ENCODE measurements around the gene PTPRA. TPM values are rescaled to one million over a fixed set of nuclear protein-coding genes. Genes with fewer than 3 reads are reported as not detected.

Gene PTPRA
- total and polyA plus RNA-seq, 10 of the 15 experiments (the other 5 are each of a cell fraction or from before 2014, with no cell fraction given), result 3.9 to 62.1 (median 34.6) TPM

- TF ChIP-seq NRF1 (conservative IDR thresholded peaks at IDR 0.05; ENCODE audit: low read depth, low read length) (no peak), POLR2AphosphoS5 (IDR thresholded peaks at IDR 0.05; ENCODE audit: low read length) (no peak), NR2C1 (IDR thresholded peaks at IDR 0.05) (no peak), ZNF217 (IDR thresholded peaks at IDR 0.05) (no peak), ZNF384 (IDR thresholded peaks at IDR 0.05; ENCODE audit: borderline replicate concordance, low read depth, low read length) (no peak)
These were observed 138.5 kb downstream of the PTPRA start (continued) for GRCh38 chr20:3011752-3012151.

GRCh38 chr20:3013771-3014170, 140.5 kb downstream of the PTPRA start:
- SMC1A ChIA-PET (ENCODE audit: uncharacterized antibody, unreplicated experiment), result no interaction called here
- H2AFZ ChIP-seq (ENCODE audit: control insufficient read depth, low read depth, low read length), result no peak overlapping the region
- no peaks in the 10 kb centered on the region for H4K20me1 ChIP-seq (ENCODE audit: control insufficient read depth, insufficient read depth)
- peaks cover 0 to 16% of the 10 kb centered on the region in 2 experiments for H3K36me3 ChIP-seq (ENCODE audit: control insufficient read depth in 2 of 2, insufficient read depth in 2 of 2, low read length in 1 of 2)
- FAIRE-seq (no peak), ATAC-seq (no peak), DNase-seq (ENCODE audit: low read depth, low spot score) (no peak)
- H3K9me3 ChIP-seq (replicated peaks; ENCODE audit: control insufficient read depth, insufficient read depth, low read length), result no peaks in the 10 kb centered on the region
- no peaks in the 10 kb centered on the region for H3K4me1 ChIP-seq (ENCODE audit: control insufficient read depth, insufficient read depth, low read length)
- TF ChIP-seq IRF3 (IDR thresholded peaks at IDR 0.05), result no peak
- H3K79me2 ChIP-seq (ENCODE audit: control insufficient read depth, insufficient read depth, low read length), result no peaks in the 10 kb centered on the region
- no peak overlapping the region for H3K4me3 ChIP-seq
- no peak overlapping the region for H3K9ac ChIP-seq (ENCODE audit: control insufficient read depth, insufficient read depth, low read length)
- H3K27ac ChIP-seq (ENCODE audit: control insufficient read depth, insufficient read depth), result no peak overlapping the region
- CTCF ChIA-PET, result no interaction called here
- WGBS (ENCODE audit: insufficient coverage, insufficient replicate concordance, low lambda C conversion rate, missing lambda C conversion rate), result 96% methylated on average over 5 of the region's 5 CpGs
- POLR2A ChIA-PET, result interaction anchor here (0.6 kb wide), 1 partner anchor 880 kb away, joined by 4 read pairs; no protein-coding TSS in a partner anchor
- BruUV-seq (replicated peaks), result no TSS peak
- H3K4me2 ChIP-seq (ENCODE audit: control insufficient read depth, insufficient read depth), result no peak overlapping the region
- in situ Hi-C loops (cut with MboI) (no loop called here), intact Hi-C loops (cut with micrococcal nuclease; ENCODE audit: unreplicated experiment) (no loop called here)
- H3K27me3 ChIP-seq (replicated peaks in 1 of 2; ENCODE audit: control insufficient read depth in 2 of 2, insufficient read depth in 2 of 2, low read length in 1 of 2), result no peaks in the 10 kb centered on the region
- RAD21 ChIA-PET (ENCODE audit: unreplicated experiment), result no interaction called here
